Uterus (tissue), 2 donors: ENCODE measurements around the gene TFCP2L1.

Experiments
- POLR2A ChIP-seq, 2 donors: fragments of 450-650 bp; IDR thresholded peaks; one replicate each; pipeline ENCODE4 v1.6.1; 2016; ENCODE audit warnings: antibody characterized with exemption in 2 of 2, mild to moderate bottlenecking in 1 of 2, moderate library complexity in 1 of 2
- TF ChIP-seq, protein P1 (sequence below), 4 experiments: fragments of 200-600 bp in 2 of 4; fragments of 450-650 bp in 2 of 4; sonication (generic) in 2 of 4; IDR thresholded peaks; one replicate each; pipeline ENCODE4 v1.5.1; 2016 to 2019; ENCODE audit warnings: antibody characterized with exemption in 4 of 4, mild to moderate bottlenecking in 2 of 4, moderate library complexity in 1 of 4

DNA sequence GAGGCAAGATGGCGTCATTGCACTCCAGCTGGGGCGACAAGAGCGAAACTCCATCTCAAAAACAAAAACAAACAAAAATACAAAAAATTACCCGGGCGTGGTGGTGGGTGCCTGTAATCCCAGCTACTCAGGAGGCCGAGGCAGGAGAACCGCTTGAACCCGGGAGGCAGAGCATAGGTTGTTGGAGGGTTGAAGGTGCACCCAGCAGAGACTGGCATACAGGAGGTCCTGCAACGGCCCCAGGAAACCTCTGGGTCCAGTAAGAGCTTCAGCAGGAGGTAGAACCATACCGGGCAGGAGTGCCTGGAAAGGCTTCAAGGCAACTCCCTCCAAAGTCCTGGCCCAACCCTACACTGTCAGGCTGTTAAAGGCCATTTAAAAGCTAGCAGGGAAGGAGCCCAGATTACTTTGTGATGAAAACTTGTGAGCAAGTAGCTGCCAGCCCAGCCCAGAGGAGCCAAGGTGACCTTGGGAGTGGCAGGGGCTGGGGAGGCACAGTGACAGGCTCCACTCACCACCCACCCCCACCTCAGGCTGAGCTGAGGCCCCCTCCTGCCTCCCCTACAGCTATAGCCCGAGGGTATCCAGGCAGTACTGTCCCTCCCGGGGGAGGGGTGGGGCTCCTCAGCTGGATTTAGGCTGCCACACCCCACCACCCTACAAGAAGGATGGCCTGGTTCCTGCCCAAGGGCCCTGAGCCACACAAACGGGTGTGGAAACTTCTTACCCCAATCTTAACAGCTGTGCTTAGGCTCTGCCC is 28.1 kb downstream of the TFCP2L1 start:
- TF ChIP-seq, protein P1, sequence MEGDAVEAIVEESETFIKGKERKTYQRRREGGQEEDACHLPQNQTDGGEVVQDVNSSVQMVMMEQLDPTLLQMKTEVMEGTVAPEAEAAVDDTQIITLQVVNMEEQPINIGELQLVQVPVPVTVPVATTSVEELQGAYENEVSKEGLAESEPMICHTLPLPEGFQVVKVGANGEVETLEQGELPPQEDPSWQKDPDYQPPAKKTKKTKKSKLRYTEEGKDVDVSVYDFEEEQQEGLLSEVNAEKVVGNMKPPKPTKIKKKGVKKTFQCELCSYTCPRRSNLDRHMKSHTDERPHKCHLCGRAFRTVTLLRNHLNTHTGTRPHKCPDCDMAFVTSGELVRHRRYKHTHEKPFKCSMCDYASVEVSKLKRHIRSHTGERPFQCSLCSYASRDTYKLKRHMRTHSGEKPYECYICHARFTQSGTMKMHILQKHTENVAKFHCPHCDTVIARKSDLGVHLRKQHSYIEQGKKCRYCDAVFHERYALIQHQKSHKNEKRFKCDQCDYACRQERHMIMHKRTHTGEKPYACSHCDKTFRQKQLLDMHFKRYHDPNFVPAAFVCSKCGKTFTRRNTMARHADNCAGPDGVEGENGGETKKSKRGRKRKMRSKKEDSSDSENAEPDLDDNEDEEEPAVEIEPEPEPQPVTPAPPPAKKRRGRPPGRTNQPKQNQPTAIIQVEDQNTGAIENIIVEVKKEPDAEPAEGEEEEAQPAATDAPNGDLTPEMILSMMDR (IDR thresholded peaks at IDR 0.05): no peak
- TF ChIP-seq POLR2A (IDR thresholded peaks at IDR 0.05): no peak
